GM19351 (cell line): ENCODE results near the gene EOLA1.
"Not testable (repeated sequence)": the region's sequence is repeated elsewhere in the genome, so short reads cannot be mapped to it uniquely, and the experiment has no call there.

Experiments used
- ATAC-seq: cut with Tn5 transposase; IDR thresholded peaks from one replicate; pipeline ENCODE4 v1.9.1; 2021; ENCODE audit warnings: mild to moderate bottlenecking, moderate library complexity; ENCODE audit not compliant: unreplicated experiment

EOLA1 gene

DNA sequence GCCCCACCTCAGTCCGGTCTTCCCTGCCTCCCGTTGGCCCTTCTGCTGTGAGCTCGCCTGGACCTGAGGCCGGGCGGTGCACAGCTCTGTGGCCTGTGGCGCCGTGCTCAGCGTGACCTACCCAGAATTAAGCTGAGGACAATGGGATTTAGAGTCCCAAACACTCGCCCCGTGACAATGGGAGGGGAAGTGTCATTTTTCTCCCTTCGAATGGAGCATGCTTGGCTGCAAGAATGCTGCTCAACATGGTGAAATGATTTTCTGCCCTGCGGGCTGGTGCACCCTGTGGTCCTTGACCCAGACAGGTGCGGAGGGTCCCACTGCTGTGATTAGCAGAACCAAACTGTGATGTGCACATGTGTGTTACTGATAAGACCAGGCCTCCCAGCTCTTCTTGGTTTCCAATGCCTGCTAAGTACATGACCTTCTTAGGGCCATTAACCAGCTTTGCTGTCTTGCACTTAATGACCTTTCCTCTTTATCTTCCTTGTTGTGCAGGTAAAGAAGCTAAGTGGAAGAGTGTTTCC lies 772 bp downstream of the EOLA1 start:
- ATAC-seq: no peak

DNA sequence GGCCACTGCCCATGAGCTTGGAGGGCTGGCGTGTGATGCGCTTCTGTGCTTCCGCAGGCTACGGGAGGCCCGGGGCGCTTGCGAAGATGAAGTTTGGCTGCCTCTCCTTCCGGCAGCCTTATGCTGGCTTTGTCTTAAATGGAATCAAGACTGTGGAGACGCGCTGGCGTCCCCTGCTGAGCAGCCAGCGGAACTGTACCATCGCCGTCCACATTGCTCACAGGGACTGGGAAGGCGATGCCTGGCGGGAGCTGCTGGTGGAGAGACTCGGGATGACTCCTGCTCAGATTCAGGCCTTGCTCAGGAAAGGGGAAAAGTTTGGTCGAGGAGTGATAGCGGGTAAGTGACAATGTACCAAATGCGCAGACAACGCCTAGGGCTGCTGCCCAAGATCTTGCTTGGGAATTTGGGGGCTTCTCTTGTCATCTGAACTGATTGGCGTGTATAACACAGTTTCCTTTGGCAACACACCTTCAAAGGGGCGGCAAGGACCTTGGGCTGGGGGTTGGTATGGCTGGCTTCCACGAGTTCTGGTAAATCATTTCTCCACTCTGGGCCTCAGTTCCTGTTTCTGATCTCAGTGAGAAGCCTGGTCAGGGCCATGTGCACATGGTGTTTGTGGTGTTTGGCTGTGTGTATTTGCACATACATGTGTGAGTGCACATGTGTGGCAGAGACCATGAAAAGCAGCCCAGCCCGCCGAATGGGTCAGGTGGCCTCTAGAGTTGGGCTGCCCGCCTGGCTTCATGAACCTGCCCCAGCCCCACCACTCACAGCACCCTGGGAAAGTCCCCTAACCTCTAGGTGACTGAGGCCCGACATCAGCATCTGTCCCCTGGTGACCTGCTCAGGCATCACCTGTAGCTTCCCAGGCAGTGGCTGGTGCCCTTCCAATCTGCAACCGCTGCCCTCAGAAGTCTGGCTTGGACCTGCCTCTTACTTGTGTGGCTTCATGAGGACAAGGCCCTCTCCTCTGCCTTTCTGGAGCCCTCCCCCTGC lies 5.0 kb downstream of the EOLA1 start:
- ATAC-seq: not testable (repeated sequence)

DNA sequence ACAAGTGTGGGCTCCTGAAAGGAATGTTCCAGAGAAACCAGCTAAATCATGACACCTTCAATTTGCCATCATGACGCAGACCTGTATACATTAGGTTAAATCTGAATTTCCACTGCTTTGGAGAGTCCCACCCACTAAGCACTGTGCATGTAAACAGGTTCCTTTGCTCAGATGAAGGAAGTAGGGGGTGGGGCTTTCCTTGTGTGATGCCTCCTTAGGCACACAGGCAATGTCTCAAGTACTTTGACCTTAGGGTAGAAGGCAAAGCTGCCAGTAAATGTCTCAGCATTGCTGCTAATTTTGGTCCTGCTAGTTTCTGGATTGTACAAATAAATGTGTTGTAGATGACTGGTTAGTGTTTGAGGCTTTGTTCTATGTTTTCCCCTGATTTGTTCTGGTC lies 6.2 kb downstream of the EOLA1 start:
- not testable (repeated sequence) for ATAC-seq

- ATAC-seq: not testable (repeated sequence)
Observed at GRCh38 chrX:149547782-149548181, 7.0 kb downstream of the EOLA1 start.

- ATAC-seq: not testable (repeated sequence)
Observed at GRCh38 chrX:149549701-149550100, 8.9 kb downstream of the EOLA1 start, which contains the start of gene HSFX3. TSS of gene HSFX3 (minus strand) at chrX:149549924. CDS start at chrX:149549852, 72 bp downstream.

- not testable (repeated sequence) for ATAC-seq
Observed at GRCh38 chrX:149550454-149550853, 9.6 kb downstream of the EOLA1 start.

DNA sequence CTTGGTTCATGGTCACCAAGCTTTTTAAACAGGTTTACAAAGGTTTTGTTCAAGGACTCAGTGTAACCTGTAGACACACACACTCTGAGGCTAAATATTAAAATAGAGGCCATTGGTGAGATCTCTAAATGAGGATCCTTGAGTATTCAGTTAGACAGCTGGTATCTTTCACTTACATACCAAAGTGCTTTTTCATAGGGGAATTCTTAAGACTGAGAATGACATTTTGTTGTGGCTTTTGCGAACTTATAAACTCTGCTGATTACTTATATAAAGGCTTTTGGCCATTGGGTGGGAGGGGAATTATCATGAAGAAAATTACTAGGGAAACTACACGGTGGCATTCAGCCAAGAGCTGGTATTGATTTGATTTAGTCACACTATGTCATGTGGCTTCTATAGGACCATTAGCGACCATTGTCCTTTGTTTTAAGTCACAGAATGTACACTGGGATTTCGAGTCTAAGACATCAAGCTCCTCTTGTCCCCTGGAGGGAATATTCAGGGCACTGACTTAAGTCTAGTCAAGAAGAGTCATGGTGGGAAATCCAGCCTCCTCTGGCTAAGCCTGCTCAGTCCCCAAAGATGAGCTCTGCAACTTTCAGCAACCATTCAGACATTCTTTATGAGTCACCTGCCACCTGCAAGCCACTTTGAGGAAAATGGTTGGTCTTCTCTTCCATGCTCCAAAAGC lies 10.6 kb downstream of the EOLA1 start:
- ATAC-seq: not testable (repeated sequence)

- ATAC-seq: not testable (repeated sequence)
Observed at GRCh38 chrX:149551939-149552248, 11.1 kb downstream of the EOLA1 start.

DNA sequence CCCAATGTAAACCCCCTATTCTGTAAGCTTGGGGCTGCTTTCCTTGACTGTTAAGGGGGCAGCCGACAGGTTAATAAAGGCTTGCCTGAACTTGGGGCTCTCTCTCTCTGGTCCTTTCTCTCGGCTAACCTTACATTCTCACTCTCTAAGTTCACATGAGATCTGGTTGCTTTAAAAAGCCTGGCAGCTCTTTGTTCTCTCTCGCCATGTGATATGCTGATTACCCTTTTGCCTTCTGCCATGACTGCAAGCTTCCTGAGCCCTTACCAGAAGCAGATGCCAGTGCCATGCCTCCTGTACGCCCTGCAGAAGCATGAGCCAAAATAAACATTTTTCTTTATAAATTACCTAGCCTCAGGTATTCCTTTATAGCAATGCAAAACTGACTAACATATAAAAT lies 14.4 kb downstream of the EOLA1 start:
- ATAC-seq: not testable (repeated sequence)

GRCh38 chrX:149563359-149563758 lies 22.5 kb downstream of the EOLA1 start:
- ATAC-seq: no peak

DNA sequence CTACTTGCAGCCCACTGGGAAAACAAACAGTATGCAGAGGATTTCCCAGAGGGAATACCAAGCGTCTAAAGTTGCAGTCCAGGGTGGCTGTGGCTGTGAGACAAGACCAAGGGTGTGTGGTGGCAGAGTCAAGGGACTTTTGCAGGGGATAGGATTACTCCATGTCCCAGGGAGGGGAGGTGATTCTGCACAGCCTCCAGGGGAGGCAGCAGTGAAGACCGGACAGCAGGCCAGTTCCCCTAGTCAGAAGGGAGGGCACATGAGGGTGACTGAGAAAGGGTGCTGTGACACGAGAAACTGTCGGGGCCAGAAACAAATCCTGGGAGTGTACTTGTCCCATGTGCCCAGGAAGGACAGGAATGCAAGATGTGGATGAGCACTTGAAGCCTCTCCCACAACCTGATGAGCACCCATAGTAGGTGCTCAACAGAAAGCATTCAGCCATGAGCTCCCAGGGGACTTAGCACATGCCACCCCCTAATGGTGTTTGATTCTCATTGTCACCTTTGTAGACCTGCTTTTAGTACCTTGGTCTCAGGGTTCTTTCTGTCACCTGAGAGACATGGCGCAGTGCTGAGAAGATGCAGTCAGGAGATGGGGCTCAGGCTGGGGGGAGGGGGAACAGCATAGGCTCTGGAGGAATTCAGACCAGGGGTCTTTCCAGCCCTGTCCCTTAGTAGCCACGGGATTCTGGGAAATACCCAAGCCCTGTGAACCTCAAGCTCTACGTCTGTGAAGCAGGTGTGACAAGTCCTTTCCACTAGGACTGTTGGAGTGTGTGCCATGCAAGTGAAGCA lies 27.0 kb downstream of the EOLA1 start:
- no peak for ATAC-seq

- ATAC-seq: no peak
Observed at GRCh38 chrX:149568701-149569296, 28.0 kb downstream of the EOLA1 start.

GRCh38 chrX:149569770-149570169 lies 29.0 kb downstream of the EOLA1 start:
- peak; percentile 30 for ATAC-seq

DNA sequence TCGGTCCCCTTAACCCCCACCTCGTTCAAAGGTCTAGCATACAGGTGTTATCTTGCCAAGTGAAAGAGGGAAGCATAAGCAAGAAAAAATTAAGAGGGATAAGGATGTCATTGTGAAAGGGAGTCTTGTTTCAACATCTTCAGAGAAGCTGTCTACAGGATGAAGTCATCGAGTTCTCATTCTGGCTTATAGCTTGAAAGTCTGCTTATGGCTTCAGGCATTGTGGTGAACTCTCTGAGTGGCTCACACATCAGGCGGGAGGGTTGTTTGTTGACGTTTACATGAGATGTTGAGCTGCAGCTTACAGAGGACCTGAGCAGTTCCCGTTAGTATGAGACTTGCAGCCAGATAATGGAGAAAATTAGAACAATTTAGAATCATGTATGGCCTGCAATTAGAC lies 29.9 kb downstream of the EOLA1 start:
- ATAC-seq: no peak

DNA sequence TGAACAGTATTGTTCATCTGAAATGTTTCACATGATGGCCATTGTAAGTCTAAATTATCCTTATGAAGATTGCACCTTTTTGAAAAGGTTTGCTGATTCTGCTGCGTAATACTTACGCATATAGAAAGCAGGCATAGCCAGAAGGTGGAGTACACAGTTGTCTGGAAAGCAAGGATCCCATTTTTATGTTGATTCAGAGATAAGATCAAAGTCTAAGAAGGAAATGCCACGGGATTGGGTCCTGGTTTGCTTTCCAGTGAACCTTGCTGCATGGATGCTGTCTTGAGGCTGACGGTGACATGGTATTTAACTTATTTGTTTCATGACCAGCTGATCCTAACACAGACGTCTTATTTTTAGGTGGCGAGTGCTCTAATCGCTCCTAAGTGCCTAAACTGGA lies 31.0 kb downstream of the EOLA1 start:
- ATAC-seq: no peak

- ATAC-seq: no peak
Observed at GRCh38 chrX:149572743-149573142, 31.9 kb downstream of the EOLA1 start.

GRCh38 chrX:149573456-149573855 lies 32.6 kb downstream of the EOLA1 start:
- ATAC-seq: peak; percentile 99

GRCh38 chrX:149585631-149586030 lies 44.8 kb downstream of the EOLA1 start:
- ATAC-seq: not testable (repeated sequence)

GRCh38 chrX:149587359-149587758 lies 46.5 kb downstream of the EOLA1 start, which contains the start of gene MAGEA9B:
TSS of gene MAGEA9B (minus strand) at chrX:149587459. CDS start at chrX:149583179, 4,280 bp downstream.
- ATAC-seq: not testable (repeated sequence)

- ATAC-seq: not testable (repeated sequence)
Observed at GRCh38 chrX:149590993-149591392, 50.2 kb downstream of the EOLA1 start.
